ENCODE results near the gene KIRREL1.

DNA sequence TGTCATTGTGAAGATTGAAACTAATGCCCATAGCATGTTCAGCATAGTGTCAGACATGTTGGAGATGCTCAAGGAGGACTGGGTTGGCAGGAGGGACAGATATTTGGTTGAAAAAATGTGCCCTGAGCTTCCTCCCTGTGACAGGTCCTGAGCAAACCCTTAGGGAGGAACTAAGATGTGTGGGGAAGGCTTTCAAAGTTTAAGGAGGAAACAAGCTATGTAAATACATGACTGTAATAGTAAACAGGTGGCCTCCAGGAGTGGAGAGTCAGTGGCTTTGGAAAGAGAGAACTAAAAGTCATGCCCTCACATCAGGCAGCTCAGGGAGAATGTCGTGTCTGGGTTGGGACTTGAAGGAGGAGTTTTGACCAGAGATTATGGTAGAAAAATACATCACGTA lies 9.7 kb upstream of the KIRREL1 start:
- TF ChIP-seq, protein P1, sequence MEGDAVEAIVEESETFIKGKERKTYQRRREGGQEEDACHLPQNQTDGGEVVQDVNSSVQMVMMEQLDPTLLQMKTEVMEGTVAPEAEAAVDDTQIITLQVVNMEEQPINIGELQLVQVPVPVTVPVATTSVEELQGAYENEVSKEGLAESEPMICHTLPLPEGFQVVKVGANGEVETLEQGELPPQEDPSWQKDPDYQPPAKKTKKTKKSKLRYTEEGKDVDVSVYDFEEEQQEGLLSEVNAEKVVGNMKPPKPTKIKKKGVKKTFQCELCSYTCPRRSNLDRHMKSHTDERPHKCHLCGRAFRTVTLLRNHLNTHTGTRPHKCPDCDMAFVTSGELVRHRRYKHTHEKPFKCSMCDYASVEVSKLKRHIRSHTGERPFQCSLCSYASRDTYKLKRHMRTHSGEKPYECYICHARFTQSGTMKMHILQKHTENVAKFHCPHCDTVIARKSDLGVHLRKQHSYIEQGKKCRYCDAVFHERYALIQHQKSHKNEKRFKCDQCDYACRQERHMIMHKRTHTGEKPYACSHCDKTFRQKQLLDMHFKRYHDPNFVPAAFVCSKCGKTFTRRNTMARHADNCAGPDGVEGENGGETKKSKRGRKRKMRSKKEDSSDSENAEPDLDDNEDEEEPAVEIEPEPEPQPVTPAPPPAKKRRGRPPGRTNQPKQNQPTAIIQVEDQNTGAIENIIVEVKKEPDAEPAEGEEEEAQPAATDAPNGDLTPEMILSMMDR (conservative IDR thresholded peaks at IDR 0.05 in 1 of 2, IDR thresholded peaks at IDR 0.05 in 1 of 2; ENCODE audit: low read depth in 1 of 2, low read length in 2 of 2) = no peak
- TF ChIP-seq EZH2 (IDR thresholded peaks at IDR 0.05; ENCODE audit: low read length, missing control alignments) = no peak

Measured in fibroblast of lung (primary cell).